GM19023 (cell line): ENCODE measurements around the gene ORC3.
"Not testable (repeated sequence)": the region's sequence is repeated elsewhere in the genome, so short reads cannot be mapped to it uniquely, and the experiment has no call there.

ENCODE experiments used
- ATAC-seq: cut with Tn5 transposase; IDR thresholded peaks from one replicate; pipeline ENCODE4 v1.9.1; 2021; ENCODE audit warnings: mild to moderate bottlenecking, moderate library complexity; ENCODE audit not compliant: unreplicated experiment

The ORC3 gene

GRCh38 chr6:87590990-87591389 lies 1.1 kb downstream of the ORC3 start:
- ATAC-seq: no peak

- ATAC-seq: no peak
Observed at GRCh38 chr6:87600576-87600975, 10.6 kb downstream of the ORC3 start.

DNA sequence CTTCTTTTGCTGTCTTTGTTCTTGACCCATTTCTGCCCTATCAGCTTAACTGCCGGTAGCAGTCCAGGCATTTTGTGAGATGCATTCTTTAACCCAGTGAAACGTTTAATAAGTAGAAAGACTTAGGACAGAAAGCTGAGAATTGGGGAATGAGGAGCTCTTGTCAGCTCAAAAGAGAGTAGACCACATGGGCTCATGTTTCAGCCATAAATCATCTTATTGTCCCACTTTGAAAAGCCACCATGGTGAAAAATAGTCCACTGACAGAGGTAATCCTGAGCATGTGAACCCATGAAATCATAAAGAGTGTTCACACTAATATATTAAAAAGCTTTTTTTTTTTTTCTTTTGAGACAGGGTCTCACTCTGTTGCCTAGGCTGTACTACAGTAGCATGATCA lies 16.3 kb downstream of the ORC3 start:
- no peak for ATAC-seq

DNA sequence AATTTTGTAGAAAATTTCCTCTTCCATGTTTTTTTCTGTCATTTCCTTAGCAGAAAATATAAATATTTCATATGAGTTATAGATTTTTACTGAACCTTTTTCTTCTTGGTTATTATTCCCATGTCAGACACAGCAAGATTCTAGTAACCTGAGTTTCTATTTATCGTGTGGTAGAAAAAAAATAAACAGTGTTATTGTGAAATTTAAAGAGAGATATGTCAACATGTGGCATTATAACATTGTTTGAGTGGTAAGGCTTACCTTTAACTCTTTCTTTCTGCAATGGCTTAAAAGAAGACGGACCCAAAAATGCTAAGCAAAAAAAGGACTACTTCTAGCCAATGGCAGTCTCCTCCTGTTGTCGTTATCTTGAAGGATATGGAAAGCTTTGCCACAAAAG lies 18.9 kb downstream of the ORC3 start:
- no peak for ATAC-seq

DNA sequence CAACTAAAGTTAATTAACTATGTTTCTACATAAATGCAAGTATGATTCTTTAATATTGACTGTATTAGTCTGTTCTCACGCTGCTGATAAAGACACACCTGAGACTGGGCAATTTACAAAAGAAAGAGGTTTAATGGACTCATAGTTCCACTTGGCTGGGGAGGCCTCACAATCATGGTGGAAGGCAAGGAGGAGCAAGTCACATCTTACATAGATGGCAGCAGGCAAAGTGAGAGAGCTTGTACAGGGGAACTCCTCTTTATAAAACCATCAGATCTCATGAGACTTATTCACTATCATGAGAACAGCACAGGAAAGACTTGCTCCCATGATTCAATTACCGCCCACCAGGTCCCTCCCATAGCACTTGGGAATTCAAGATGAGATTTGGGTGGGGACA lies 23.1 kb downstream of the ORC3 start:
- not testable (repeated sequence) for ATAC-seq

- no peak for ATAC-seq
Observed at GRCh38 chr6:87617405-87617804, 27.5 kb downstream of the ORC3 start.

DNA sequence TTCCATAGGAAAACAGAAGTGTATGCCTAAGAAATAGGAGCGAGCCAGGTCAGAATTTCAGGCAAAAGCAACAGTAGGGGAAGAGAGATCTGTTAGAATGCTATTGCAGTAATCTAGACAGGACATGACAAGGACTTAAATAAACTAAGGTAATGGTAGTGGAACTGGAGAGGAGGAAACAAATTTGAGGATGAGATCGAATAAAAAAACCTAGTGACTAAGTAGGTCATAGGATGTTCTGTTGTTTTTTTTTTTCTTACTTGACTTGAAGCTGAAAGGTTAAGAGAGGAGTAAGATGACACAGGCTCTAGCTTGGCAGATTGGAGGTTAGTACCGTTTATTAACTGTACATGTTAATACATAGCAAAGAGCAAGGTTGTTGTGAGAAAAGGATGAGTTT lies 28.6 kb downstream of the ORC3 start:
- ATAC-seq: no peak

- no peak for ATAC-seq
Observed at GRCh38 chr6:87623248-87623647, 33.3 kb downstream of the ORC3 start.

- no peak for ATAC-seq
Observed at GRCh38 chr6:87628424-87628823, 38.5 kb downstream of the ORC3 start.

- no peak for ATAC-seq
Observed at GRCh38 chr6:87628881-87629280, 38.9 kb downstream of the ORC3 start.

DNA sequence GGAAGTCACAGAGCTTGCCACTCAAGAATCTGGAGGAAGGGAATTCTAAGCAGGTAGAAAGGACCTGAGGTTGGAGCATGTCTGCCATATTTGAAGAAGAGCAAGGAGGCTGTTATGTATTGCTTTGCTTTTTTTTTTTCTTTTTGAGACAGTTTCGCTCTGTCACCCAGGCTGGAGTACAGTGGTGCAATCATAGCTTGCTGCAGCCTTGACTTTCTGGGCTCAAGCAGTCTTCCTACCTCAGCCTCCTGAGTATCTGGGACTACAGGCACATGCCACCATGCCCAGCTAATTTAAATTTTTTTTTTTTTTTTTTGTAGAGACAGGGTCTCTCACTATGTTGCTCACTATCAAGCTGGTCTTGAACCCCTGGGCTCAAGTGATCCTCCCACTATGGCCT lies 40.8 kb downstream of the ORC3 start:
- ATAC-seq: no peak

GRCh38 chr6:87633851-87634250 lies 43.9 kb downstream of the ORC3 start:
- no peak for ATAC-seq

GRCh38 chr6:87636315-87636714 lies 46.4 kb downstream of the ORC3 start:
- no peak for ATAC-seq

DNA sequence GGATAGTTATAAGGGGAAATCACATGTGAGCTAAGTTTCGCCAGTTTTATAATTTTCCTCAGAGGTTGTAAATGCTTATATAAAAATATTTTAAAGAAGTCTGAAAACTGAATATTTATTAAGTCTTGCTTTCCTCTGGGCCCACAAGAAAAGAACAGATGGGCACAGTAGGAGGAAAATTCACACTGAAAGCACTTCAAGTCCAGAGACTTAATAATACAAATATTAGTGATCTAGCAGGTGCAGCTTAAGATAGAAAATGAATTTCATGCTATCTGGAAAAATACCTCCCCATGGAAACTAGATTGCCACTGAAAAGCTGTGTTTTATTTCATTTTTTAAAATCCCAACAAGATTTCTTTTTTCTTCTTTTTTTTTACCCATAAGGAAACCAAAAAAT lies 47.2 kb downstream of the ORC3 start:
- no peak for ATAC-seq

DNA sequence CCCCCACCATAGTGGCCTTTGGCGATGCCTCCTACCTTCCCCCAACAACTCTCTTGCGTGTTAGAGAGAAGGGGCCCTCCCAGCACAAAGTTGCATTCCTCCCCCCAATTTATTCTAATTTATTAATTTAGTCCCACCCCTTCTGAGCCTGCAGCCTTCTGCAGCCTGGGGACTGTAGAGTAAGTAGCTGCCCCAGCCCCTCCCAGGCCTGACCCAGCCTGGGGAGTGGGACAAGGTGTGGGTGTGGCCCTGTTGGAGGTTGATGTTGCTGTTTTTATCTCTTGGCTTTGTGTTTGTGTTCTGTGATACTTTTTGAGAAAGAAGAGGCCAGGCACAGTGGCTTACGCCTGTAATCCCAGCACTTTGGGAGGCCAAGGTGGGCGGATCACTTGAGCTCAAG lies 49.4 kb downstream of the ORC3 start:
- no peak for ATAC-seq

- no peak for ATAC-seq
Observed at GRCh38 chr6:87641065-87641692, 51.2 kb downstream of the ORC3 start.

DNA sequence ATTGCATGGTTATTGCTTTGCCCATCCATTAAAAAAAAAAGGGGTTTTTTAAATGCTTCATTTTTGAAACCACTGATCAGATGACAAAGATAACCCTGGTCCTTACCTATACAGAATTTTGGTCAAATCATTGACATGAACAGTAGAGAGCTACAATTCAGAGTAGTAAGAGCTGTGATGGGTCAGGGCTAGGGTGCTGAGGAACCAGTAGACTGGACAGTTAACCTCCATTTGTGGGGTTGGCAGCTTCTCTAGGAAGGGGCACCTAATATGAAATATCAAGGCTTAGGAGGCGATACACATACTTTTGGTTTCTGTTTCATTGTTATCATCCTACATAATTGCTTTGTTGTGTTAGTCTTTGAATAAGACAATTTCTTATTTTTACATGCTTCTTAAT lies 55.1 kb downstream of the ORC3 start:
- no peak for ATAC-seq

DNA sequence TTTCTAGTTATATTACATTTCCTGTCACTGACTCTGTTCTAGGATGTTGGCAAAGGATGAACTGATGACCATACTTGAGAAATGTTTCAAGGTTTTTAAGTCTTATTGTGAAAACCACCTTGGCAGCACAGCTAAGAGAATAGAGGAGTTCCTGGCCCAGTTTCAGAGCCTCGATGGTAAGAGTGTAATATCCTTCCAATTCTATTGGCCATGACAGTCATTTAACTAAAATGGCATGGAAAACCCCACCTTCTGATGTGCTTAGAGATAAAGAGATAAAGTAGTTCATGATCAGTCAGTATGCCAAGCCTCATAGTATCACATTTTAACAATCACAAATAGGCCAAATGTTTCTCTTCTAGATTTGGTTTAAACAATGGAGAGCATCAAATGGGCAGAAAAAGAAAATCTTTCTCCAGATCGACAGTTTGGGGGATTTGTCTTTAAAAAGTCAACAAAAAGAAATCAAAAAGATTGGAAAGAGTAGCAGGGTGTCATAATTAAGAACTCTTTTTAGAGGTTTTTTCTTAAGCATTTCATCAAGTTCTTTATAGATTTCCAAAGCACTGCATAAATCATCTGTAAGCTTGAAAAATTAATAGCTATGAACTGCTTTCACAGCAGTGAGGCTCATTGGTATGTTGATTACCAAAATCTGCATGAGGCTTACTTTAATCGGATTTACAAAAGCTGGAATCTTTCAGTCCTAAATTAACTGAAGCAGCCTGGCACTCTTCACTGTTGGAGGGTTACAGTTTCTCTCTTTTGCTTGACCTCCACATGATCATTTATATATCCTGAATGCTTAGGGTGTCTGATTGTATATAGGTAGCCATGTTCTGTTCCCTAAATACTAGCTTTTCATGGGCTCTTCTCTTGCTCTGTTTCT lies 63.4 kb downstream of the ORC3 start:
- ATAC-seq: no peak

DNA sequence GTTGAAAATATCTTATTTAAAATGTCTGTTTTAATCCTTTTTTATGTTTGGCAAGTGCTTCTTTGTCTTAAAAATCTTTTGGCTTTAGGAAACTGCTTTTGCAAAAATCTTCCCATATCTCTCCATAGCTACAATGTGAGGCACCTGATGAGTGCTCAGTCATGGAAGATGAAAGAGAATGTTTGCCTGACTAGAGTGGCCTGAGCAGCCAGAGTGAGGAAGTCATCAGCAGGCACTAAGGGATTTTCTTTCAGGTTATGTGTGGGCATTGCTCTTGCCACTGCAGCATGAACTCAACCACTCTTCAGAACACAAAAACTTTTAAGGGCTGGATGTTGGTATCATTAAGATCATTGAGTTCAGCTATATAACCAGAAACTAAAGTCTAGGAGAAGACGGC lies 64.2 kb downstream of the ORC3 start:
- ATAC-seq: no peak

DNA sequence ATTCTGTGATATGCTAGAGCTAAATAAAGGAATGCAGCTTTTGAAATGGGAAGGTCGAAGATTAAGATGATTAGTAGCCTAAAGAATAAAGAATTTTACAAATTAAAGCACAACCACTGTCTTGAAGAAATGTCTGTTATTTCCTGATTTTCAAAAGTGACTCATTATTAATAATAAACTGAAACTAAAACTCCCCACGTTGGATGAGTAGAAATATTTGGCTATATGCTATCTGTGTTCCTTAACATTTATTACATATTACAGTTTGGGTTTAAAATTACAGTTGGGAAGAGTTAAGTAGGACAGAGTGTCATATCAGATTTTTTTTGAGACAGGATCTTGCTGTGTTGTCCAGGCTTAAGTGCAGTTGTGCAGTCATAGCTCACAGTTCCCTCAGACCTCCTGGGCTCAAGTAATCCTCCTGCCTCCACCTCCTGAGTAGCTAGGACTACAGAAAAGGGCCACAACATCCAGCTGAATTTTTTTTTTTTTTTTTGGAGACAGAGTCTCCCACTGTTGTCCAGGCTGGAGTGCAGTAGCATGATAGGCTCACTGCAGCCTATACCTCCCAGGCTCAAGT lies 65.0 kb downstream of the ORC3 start:
- no peak for ATAC-seq

GRCh38 chr6:87655824-87656223 lies 65.9 kb downstream of the ORC3 start:
- ATAC-seq: no peak

DNA sequence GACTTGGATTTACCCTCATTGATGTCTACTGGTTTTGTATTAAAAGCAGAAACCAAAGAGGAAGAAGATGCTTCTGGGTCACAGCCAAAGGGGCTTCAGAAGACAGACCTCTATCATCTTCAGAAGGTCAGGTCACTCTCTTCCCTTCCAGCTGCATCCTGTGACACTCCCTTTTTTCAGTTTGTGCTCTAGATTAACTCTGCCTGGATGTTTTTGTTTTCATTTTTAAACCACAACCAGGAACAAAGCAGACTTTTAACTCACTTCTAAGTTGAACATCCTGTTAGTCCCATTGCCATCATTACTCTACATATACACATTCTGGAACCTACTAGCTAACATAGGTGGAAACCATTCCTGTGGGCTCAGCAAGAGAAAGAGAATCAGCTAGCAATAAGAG lies 66.9 kb downstream of the ORC3 start:
- ATAC-seq: peak; percentile 72
